Fibroblast of the aortic adventitia (primary cell): ENCODE data around the gene KLRC1. TPM values are rescaled to one million over a fixed set of nuclear protein-coding genes. Genes with fewer than 3 reads are reported as not detected.
"Not testable (repeated sequence)": the region's sequence is repeated elsewhere in the genome, so short reads cannot be mapped to it uniquely, and the experiment has no call there.

Experiments
- DNase-seq: peaks from one replicate; pipeline ENCODE4 v3.0.0-alpha.2; 2010; ENCODE audit warnings: low read depth
- H3K4me3 ChIP-seq: 2 replicates; pipeline ENCODE4 v1.5.1; 2011; ENCODE audit warnings: low read depth, mild to moderate bottlenecking, control low read depth, low read length, moderate library complexity
- total RNA-seq: library from RNA; depleted of rRNA; stranded (reverse); fragments of >200 nt; gene quantifications from 2 replicates; pipeline ENCODE4 v1.2.3, GENCODE V29; 2012; ENCODE audit warnings: low replicate concordance
- TF ChIP-seq, protein P1 (sequence below): IDR thresholded peaks from 2 replicates; pipeline ENCODE4 v1.5.1; 2011; ENCODE audit warnings: mild to moderate bottlenecking, low read length, control low read depth, inconsistent platforms; ENCODE audit not compliant: insufficient read depth

KLRC1 gene
- total RNA-seq, 1 donor: not detected

DNA sequence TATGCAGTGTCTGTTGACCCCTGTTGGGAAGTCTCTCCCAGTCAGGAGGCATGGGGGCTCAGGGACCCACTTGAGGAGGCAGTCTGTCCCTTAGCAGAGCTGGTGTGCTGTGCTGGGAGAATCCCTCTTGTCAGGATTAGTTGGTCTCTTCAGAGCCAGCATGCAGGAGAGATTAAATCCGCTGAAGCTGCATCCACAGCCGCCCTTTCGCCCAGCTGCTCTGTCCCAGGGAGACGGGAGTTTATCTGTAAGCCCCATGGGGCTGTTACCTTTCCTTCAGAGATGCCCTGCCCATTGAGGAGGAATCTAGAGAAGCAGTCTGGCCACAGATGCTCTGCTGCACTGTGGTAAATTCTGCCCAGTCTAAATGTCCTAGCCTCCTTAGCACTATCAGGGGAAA, 13.1 kb upstream of the KLRC1 start:
- DNase-seq: no peak
- H3K4me3 ChIP-seq: no peak overlapping the region
- TF ChIP-seq, protein P1, sequence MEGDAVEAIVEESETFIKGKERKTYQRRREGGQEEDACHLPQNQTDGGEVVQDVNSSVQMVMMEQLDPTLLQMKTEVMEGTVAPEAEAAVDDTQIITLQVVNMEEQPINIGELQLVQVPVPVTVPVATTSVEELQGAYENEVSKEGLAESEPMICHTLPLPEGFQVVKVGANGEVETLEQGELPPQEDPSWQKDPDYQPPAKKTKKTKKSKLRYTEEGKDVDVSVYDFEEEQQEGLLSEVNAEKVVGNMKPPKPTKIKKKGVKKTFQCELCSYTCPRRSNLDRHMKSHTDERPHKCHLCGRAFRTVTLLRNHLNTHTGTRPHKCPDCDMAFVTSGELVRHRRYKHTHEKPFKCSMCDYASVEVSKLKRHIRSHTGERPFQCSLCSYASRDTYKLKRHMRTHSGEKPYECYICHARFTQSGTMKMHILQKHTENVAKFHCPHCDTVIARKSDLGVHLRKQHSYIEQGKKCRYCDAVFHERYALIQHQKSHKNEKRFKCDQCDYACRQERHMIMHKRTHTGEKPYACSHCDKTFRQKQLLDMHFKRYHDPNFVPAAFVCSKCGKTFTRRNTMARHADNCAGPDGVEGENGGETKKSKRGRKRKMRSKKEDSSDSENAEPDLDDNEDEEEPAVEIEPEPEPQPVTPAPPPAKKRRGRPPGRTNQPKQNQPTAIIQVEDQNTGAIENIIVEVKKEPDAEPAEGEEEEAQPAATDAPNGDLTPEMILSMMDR: no peak

DNA sequence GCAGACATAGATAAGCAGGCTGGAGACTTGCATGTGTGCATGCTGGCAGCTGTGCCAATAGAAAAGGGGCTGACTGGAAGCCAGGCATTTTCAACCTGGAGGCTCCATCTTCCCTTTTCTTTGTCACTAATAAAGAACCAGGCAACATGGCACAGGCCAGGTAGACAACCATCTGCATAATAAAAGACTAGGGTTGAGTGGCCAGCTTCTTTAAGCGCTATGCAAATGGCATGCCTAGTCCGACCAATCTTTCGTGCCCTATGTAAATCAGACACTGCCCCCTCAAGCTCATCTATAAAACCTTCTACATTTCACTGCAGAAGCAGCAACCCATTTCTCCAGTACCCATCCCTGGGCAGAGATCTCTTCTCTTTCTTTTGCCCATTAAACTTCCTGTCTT, 4.6 kb upstream of the KLRC1 start:
- H3K4me3 ChIP-seq: no peak overlapping the region
- TF ChIP-seq, protein P1: no peak
- no peak for DNase-seq

DNA sequence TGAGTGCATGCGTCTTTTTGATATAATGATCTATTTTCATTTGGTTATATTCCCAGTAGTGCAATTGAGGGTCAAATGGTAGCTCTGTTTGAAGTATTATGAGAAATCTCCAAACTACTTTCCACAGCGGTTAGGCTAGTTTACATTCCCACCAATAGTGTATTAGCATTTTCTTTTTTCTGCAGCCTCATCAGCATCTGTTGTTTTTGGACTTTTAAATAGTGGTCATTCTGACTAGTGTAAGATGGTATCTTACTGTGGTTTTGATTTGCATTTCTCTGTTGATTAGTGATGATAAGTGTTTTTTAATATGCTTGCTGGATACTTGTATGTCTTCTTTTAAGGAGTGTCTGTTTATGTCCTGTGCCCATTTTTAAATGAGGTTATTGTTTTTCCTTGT, 3.7 kb upstream of the KLRC1 start:
- no peak for DNase-seq
- no peak overlapping the region for H3K4me3 ChIP-seq
- TF ChIP-seq, protein P1: no peak

DNA sequence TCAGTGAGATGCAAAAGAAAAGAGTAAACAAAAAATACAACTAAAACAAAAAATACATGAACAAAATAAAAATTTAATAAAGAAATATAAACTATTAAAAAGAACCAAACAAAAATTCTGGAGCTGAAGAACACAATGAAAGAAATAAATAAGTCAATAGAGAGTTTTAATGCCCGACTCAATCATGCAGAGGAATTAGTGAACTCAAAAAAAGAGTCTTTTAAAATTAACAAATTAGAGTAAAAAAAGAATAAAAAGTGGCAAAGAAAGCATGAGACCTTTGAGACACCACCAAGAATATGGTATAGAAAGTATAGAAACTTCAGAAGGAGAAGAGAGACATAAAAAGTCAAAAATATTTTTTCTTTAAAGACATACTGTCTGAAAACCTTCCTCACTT, 2.6 kb upstream of the KLRC1 start:
- TF ChIP-seq, protein P1: no peak
- DNase-seq: no peak
- H3K4me3 ChIP-seq: no peak overlapping the region

DNA sequence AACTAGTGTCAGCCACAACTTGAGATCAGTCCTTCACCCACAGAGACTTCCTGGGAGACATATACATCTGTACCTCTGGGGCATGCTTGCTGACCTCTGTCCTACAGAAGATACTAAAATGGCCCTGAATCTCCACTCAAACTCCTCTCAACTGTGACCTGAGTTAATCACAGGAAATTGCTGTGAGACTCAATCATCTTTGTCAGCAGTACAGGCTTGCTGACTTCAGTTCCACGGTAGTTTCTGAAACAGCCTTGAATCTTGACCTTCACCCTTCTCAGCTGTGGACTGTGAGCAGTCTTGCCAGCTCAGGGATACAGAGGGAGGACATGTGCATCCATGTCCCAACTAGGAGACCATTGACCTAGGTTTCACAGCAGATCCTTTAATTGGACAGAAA, 1.4 kb upstream of the KLRC1 start:
- no peak overlapping the region for H3K4me3 ChIP-seq
- DNase-seq: no peak
- TF ChIP-seq, protein P1: no peak

DNA sequence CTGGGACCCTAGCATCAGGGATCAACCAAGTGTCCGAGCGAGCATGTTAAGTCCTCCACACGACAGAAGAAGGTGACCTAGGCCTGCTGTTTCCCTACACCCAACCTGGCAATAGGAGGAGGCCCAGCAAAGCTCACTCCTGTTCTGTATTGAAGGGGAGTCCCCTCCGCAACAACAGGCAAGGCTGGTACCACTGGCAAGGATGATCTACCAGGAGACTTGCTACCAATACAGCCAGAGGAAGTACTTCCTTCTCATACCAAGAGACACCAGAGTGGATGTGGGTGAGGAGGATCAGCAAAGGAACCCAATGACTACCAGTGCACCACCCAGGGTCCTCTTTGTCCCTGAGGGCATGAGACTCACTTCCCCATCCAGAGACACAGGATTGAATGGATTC, 4.9 kb downstream of the KLRC1 start:
- no peak overlapping the region for H3K4me3 ChIP-seq
- TF ChIP-seq, protein P1: no peak
- no peak for DNase-seq

DNA sequence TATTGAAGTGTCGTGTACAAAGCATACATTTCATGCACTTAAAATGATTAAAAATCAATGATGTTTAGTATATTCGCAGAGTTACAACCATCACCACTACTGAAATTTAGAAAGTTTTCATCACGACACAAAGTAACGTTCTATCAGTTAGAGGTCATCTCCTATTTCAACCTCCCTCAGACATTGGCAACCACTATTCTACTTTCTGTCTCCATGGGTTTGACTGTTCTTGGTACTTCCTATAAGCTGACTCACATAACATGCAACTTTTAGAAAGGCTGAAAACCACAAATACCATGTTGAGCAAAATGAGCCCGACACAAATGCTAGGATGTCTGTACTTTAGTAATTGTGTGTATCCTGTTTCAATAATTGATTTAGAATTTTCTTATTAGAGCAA, 7.1 kb downstream of the KLRC1 start:
- not testable (repeated sequence) for H3K4me3 ChIP-seq, DNase-seq

DNA sequence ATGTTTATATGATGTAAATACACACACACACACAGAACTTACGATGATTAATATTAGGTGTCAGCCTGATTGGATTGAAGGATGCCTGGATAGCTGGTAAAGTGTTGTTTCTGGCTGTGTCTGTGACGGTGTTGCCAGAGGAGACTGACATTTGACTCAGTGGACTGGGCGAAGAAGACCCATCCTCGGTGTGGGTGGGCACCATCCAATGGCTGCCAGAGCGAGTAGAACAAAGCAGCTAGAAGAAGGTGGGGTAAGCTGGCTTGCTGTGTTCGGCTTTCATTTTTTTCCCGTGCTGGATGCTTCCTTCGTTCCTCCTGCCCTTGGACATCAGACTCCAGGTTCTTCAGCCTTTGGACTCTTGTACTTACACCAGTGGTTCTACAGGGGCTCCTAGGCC, 12.0 kb downstream of the KLRC1 start:
- not testable (repeated sequence) for H3K4me3 ChIP-seq, DNase-seq

DNA sequence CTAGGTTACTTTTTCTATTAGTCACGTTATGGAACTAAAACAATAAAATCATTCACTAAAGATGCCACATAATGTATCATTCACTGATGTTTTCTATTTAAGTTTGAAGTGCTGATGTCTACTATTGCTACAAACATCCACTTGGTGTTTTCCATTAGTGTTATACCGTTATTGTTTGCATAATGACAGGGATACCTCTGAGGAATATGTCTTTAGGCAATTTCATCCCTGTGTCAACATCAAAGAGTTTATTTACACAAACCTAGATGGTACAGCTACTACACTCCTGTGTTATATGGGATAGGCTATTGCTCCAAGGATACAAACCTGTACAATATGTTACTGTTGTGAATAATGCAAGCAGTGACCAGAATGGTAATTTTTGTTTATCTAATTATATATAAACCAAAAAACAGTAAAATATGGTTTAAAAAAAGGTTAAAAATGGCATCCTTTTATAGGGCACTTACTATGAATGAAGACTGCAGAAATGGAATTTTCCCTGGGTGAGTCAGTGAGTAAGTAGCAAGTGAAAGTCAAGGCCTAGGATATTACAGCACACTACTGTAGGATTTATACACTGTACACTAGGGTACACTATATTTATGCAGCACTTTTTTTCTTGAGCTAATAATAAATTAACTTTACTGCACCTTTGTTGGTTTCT, 13.4 kb downstream of the KLRC1 start:
- DNase-seq, H3K4me3 ChIP-seq: not testable (repeated sequence)

DNA sequence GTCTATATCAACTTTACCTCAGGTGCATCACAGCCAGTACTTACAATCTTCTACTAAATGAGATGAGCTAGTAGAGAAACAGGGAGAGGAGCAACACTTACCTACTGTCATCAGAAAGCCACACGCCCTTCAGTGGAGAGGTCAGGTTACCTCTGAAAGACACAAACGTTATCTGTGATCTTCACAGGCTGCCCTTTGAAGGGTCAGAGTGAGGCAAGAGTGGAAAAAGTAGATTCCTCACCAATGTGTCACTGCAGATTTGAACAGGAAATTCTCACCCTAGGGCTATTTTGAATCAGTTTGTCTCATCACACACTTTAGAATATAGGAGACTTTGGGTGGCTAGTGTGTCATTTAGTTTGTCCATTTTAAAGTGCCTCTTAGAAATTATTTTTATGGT, 15.6 kb downstream of the KLRC1 start:
- DNase-seq, H3K4me3 ChIP-seq: not testable (repeated sequence)

DNA sequence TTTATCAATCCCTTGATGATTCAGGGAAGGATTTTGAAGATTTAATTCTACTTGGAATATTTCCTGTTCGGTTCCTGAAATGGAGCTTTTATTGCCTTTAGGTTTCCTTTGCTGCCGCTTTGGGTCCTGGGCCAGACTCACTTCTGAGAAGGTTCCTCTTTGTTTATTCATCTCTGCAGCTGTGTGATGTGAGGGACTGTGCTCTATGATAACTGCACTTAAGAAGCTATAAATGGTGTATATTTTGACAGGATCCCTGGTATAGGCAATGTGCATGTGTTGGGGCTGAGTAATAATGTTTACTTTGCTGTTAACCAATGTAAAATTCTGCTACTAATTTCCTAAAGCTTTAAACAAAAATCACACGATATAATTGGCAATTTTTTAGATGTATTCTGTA, 17.4 kb downstream of the KLRC1 start, which contains the start of gene KLRC2:
KLRC2 (minus strand) TSS at position 195 of the 400 bp plus-strand sequence; CDS start at position 171, 24 bp downstream.
- not testable (repeated sequence) for DNase-seq

DNA sequence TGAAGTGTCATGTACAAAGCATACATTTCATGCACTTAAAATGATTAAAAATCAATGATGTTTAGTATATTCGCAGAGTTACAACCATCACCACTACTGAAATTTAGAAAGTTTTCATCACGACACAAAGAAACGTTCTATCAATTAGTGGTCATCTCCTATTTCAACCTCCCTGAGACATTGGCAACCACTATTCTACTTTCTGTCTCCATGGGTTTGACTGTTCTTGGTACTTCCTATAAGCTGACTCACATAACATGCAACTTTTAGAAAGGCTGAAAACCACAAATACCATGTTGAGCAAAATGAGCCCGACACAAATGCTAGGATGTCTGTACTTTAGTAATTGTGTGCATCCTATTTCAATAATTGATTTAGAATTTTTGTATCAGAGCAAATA, 22.6 kb downstream of the KLRC1 start:
- H3K4me3 ChIP-seq, DNase-seq: not testable (repeated sequence)

More for the DNA sequence above, 17.4 kb downstream of the KLRC1 start, which contains the start of gene KLRC2:
- H3K4me3 ChIP-seq: not testable (repeated sequence)
